ENCODE measurements around the gene DSTYK. TPM values are rescaled to one million over a fixed set of nuclear protein-coding genes. Genes with fewer than 3 reads are reported as not detected.

DSTYK gene
- total and polyA plus RNA-seq, 4 donors, result 3.5 to 19.3 (median 7.1) TPM

GRCh38 chr1:205190845-205191577, 20.5 kb downstream of the DSTYK start:
- peaks cover 3 to 6% (median 6%) of the 10 kb centered on the region in 4 donors for H3K36me3 ChIP-seq (ENCODE audit: control insufficient read depth in 4 of 4, insufficient read depth in 4 of 4, low read length in 4 of 4)
- 56 to 62% methylated on average over 9 of the region's 9 CpGs for WGBS, 2 donors
- peak overlapping the region in 1 of 2 donors; percentile 15 for H3K9ac ChIP-seq (ENCODE audit: insufficient read depth in 1 of 2, low read length in 2 of 2)
- H3K27me3 ChIP-seq (ENCODE audit: control insufficient read depth in 3 of 3, insufficient read depth in 3 of 3, low read length in 2 of 3), result no peaks in the 10 kb centered on the region
- peak; percentile 43 to 75 (median 66) for DNase-seq
- H3K4me3 ChIP-seq, result no peak overlapping the region
- H3K4me1 ChIP-seq (ENCODE audit: control insufficient read depth in 5 of 5, insufficient read depth in 5 of 5, low read length in 5 of 5), result peaks cover 4 to 44% (median 10%) of the 10 kb centered on the region in 5 donors
- H3K9me3 ChIP-seq (ENCODE audit: control insufficient read depth in 4 of 4, insufficient read depth in 3 of 4, low read length in 3 of 4), result no peaks in the 10 kb centered on the region
- TF ChIP-seq CTCF (IDR thresholded peaks at IDR 0.05; ENCODE audit: control extremely low read depth, extremely low read depth), result no peak
- ATAC-seq (ENCODE audit: insufficient read depth, low FRiP score), result no peak
- no peak overlapping the region for H3K27ac ChIP-seq (ENCODE audit: low read depth in 1 of 2, low read length in 1 of 2)

- no peak for TF ChIP-seq CTCF (IDR thresholded peaks at IDR 0.05; ENCODE audit: control extremely low read depth, extremely low read depth)
- no peaks in the 10 kb centered on the region for H3K9me3 ChIP-seq (ENCODE audit: control insufficient read depth in 4 of 4, insufficient read depth in 3 of 4, low read length in 3 of 4)
- ATAC-seq (ENCODE audit: insufficient read depth, low FRiP score) (no peak), DNase-seq (no peak)
- WGBS, 2 donors, result 23 to 49% methylated on average over 2 of the region's 2 CpGs
- no peak overlapping the region for H3K4me3 ChIP-seq
- H3K36me3 ChIP-seq (ENCODE audit: control insufficient read depth in 4 of 4, insufficient read depth in 4 of 4, low read length in 4 of 4), result peaks cover 3 to 6% (median 6%) of the 10 kb centered on the region in 4 donors
- peaks cover 4 to 35% (median 10%) of the 10 kb centered on the region in 5 donors for H3K4me1 ChIP-seq (ENCODE audit: control insufficient read depth in 5 of 5, insufficient read depth in 5 of 5, low read length in 5 of 5)
- no peak overlapping the region for H3K9ac ChIP-seq (ENCODE audit: insufficient read depth in 1 of 2, low read length in 2 of 2)
- H3K27me3 ChIP-seq (ENCODE audit: control insufficient read depth in 3 of 3, insufficient read depth in 3 of 3, low read length in 2 of 3), result no peaks in the 10 kb centered on the region
- H3K27ac ChIP-seq (ENCODE audit: low read depth in 1 of 2, low read length in 1 of 2), result no peak overlapping the region
Measured at GRCh38 chr1:205189131-205189530, 22.4 kb downstream of the DSTYK start.

GRCh38 chr1:205188596-205188995, 22.9 kb downstream of the DSTYK start:
- DNase-seq (no peak), ATAC-seq (ENCODE audit: insufficient read depth, low FRiP score) (no peak)
- H3K9me3 ChIP-seq (ENCODE audit: control insufficient read depth in 4 of 4, insufficient read depth in 3 of 4, low read length in 3 of 4), result no peaks in the 10 kb centered on the region
- H3K9ac ChIP-seq (ENCODE audit: insufficient read depth in 1 of 2, low read length in 2 of 2), result no peak overlapping the region
- no peak for TF ChIP-seq CTCF (IDR thresholded peaks at IDR 0.05; ENCODE audit: control extremely low read depth, extremely low read depth)
- H3K4me3 ChIP-seq, result no peak overlapping the region
- H3K27ac ChIP-seq (ENCODE audit: low read depth in 1 of 2, low read length in 1 of 2), result no peak overlapping the region
- 77 to 86% methylated on average over 2 of the region's 2 CpGs for WGBS, 2 donors
- no peaks in the 10 kb centered on the region for H3K27me3 ChIP-seq (ENCODE audit: control insufficient read depth in 3 of 3, insufficient read depth in 3 of 3, low read length in 2 of 3)
- peaks cover 3 to 6% (median 6%) of the 10 kb centered on the region in 4 donors for H3K36me3 ChIP-seq (ENCODE audit: control insufficient read depth in 4 of 4, insufficient read depth in 4 of 4, low read length in 4 of 4)
- peaks cover 4 to 35% (median 12%) of the 10 kb centered on the region in 5 donors for H3K4me1 ChIP-seq (ENCODE audit: control insufficient read depth in 5 of 5, insufficient read depth in 5 of 5, low read length in 5 of 5)

Measured in lung (tissue), 12 donors.